Nephron progenitor cell (in vitro differentiated cells): Measurements from ENCODE around the gene CD300H.

Source experiments
- DNase-seq: peaks from one replicate; pipeline ENCODE4 v3.0.0; 2021
- H3K27ac Mint-ChIP-seq: 2 replicates; pipeline ENCODE4 v1.8.0; 2021; ENCODE audit warnings: mild to moderate bottlenecking, moderate library complexity, mixed read lengths
- H3K27me3 Mint-ChIP-seq: 2 replicates; pipeline ENCODE4 v1.8.0; 2021; ENCODE audit warnings: mild to moderate bottlenecking, low read depth, mixed read lengths; ENCODE audit not compliant: poor library complexity
- H3K36me3 Mint-ChIP-seq: 2 replicates; pipeline ENCODE4 v1.8.0; 2021; ENCODE audit warnings: low read depth, mixed read lengths
- H3K4me1 Mint-ChIP-seq: 2 replicates; pipeline ENCODE4 v1.8.0; 2021; ENCODE audit warnings: mixed read lengths
- H3K4me3 Mint-ChIP-seq: 2 replicates; pipeline ENCODE4 v1.8.0; 2021; ENCODE audit warnings: mild to moderate bottlenecking, moderate library complexity, mixed read lengths
- H3K9me3 Mint-ChIP-seq: 2 replicates; pipeline ENCODE4 v1.8.0; 2021; ENCODE audit warnings: mild to moderate bottlenecking, moderate library complexity, mixed read lengths
- CTCF ChIP-seq: fragments of 200-600 bp; sonication (generic); IDR thresholded peaks from 2 replicates; pipeline ENCODE4 v1.5.0; 2021; ENCODE audit warnings: antibody characterized with exemption

The CD300H gene

DNA sequence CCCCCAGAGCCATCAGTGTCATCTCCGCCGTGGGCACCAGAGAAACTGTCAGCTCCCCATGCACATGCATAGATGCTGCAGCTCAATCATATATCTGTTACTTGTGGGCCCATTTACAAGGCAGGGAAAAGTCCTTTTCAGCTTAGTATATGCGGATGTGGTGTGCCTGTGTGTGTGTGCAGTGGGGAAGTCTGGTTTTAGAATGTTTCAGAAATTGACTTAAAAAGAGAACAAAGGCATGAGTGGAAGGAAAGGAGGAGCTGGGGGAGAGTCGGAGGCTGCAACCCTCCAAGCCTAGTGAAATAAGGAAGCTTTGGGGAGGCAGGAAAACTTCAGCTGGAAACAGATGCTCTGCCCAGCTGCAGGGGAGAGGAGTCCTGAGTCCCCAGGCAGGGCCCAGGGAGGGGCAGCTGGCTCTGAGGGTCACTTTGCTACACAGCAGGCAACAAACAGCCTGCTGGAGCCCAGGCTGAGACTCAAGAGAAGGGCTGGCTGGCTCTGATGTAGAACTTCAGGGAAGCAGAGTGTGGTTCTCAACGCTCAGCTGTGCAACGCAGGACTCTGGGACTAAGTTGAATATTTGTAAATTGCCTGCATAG, 35.8 kb upstream of the CD300H start:
- no peak for DNase-seq
- no peak overlapping the region for H3K27ac Mint-ChIP-seq
- no peaks in the 10 kb centered on the region for H3K36me3 Mint-ChIP-seq
- H3K4me3 Mint-ChIP-seq = no peak overlapping the region
- H3K9me3 Mint-ChIP-seq = no peaks in the 10 kb centered on the region
- no peaks in the 10 kb centered on the region for H3K4me1 Mint-ChIP-seq
- H3K27me3 Mint-ChIP-seq = peaks cover 61% of the 10 kb centered on the region
- TF ChIP-seq CTCF = no peak

GRCh38 chr17:74601944-74602572, 34.7 kb upstream of the CD300H start:
- Mint-ChIP-seq H3K27ac (no peak overlapping the region), H3K9me3 (no peaks in the 10 kb centered on the region), H3K4me1 (no peaks in the 10 kb centered on the region), H3K36me3 (no peaks in the 10 kb centered on the region), H3K27me3 (peaks cover 52% of the 10 kb centered on the region), H3K4me3 (no peak overlapping the region)
- peak; percentile 79 for TF ChIP-seq CTCF
- peak; percentile 58 for DNase-seq

GRCh38 chr17:74599448-74599939, 32.2 kb upstream of the CD300H start:
- Mint-ChIP-seq H3K27me3 (peaks cover 64% of the 10 kb centered on the region), H3K4me3 (no peak overlapping the region), H3K36me3 (no peaks in the 10 kb centered on the region), H3K4me1 (no peaks in the 10 kb centered on the region), H3K9me3 (no peaks in the 10 kb centered on the region), H3K27ac (no peak overlapping the region)
- no peak for TF ChIP-seq CTCF
- DNase-seq = no peak

DNA sequence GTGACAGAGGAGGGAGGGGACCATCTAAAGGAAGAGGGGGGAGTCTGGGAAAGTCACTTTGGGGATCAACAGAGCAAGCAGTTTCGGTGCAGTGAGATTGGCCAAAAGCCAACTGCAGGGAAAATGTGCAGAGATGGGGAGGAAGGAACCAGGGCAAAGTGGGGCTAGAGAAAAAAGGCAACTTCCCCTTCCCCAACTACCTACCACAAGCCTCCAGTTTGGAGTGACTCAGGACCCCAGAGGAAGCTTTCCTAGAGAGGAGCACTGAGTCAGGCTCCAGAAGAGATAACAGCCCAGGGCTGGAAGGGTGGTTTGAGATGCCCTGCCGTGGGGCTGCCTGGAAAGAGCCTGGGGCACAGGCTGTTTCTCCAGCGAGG, 31.7 kb upstream of the CD300H start:
- no peak for DNase-seq
- Mint-ChIP-seq H3K27ac (no peak overlapping the region), H3K4me1 (no peaks in the 10 kb centered on the region), H3K27me3 (peaks cover 69% of the 10 kb centered on the region), H3K9me3 (no peaks in the 10 kb centered on the region), H3K36me3 (no peaks in the 10 kb centered on the region), H3K4me3 (no peak overlapping the region)
- no peak for TF ChIP-seq CTCF

DNA sequence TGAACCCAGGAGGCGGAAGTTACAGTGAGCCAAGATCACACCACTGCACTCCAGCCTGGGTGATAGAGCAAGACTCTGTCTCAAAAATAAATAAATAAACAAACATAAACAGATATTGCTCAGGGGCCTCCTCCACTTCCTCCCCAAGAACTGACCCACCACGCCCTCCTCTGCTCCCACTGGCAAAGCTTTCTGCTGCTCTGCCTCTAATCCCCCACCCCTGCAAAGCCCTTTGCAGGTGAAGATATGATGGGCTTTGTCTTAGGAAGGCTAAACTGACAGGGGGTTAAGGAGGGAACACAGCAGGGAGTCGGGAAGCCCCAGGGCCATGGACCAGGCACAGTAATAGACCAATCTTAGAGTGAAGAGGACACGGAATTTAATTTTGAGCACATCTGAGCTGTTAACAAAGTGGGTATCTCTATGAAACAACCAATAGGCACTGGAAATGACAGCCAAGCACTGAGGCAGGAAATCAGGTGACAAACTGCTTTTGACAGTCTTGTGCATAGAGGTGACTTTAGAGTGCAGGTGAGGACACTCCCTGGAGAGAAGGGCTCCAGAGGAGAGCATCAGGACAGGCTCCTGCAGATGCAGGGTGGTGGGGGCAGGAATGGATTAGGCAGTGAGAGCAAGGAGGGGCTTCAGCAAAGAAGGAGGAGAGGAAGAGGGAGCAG, 31.2 kb upstream of the CD300H start:
- no peak for DNase-seq
- Mint-ChIP-seq H3K27ac (no peak overlapping the region), H3K36me3 (no peaks in the 10 kb centered on the region), H3K27me3 (peaks cover 67% of the 10 kb centered on the region), H3K4me1 (no peaks in the 10 kb centered on the region), H3K9me3 (no peaks in the 10 kb centered on the region), H3K4me3 (no peak overlapping the region)
- TF ChIP-seq CTCF = no peak
